HCT116 (cell line): ENCODE results near the gene CGB5. TPM values are rescaled to one million over a fixed set of nuclear protein-coding genes. Genes with fewer than 3 reads are reported as not detected.
A peak's percentile ranks its signal among the peaks of the same experiment; 100 is the strongest.

Experiments
- ATAC-seq: fragments of 200-7000 bp; cut with Tn5 transposase; 2 replicates; pipeline ENCODE4 v1.9.1; 2020; ENCODE audit warnings: mild to moderate bottlenecking, moderate library complexity
- BruUV-seq: library from RNA; stranded (reverse); fragments of 400-500 nt; replicated peaks from 2 replicates; lab custom pipeline; 2021; lab: Mats Ljungman, UMichigan
- CTCF ChIA-PET: fragments of 300-600 bp; sonication (Branson Sonifier 250); formaldehyde crosslinking; loops from one replicate; lab custom pipeline; 2021; ENCODE audit warnings: antibody characterized with exemption; lab: Charles Lee
- POLR2A ChIA-PET: fragments of 300-600, 350-600 bp; sonication (Branson Sonifier 250); formaldehyde crosslinking; loops from one replicate; lab custom pipeline; 2021; ENCODE audit warnings: antibody characterized with exemption; lab: Charles Lee
- RAD21 ChIA-PET, 2 experiments: fragments of 300-600 bp; sonication (Branson Sonifier 250); formaldehyde crosslinking; loops; one replicate each; lab custom pipeline; 2023; ENCODE audit warnings: low total read pairs in 2 of 2; ENCODE audit not compliant: uncharacterized antibody in 2 of 2, unreplicated experiment in 2 of 2, low non-redundant PET in 1 of 2; lab: Charles Lee
- DNase-seq: peaks from one replicate; pipeline ENCODE4 v3.0.0-alpha.2; 2010; ENCODE audit warnings: low read depth, low spot score
- H2AFZ ChIP-seq: fragments of 200-600 bp; shearing (Covaris generic), sonication (generic); 2 replicates; pipeline ENCODE4 v1.6.1; 2017; ENCODE audit warnings: low read depth, mixed run types, mixed read lengths, antibody characterized with exemption, low read length; ENCODE audit not compliant: poor library complexity, severe bottlenecking
- H3K27ac ChIP-seq: 2 replicates; pipeline ENCODE4 v1.5.1; 2012; ENCODE audit warnings: low read depth, low read length
- H3K27me3 ChIP-seq: fragments of 200-600 bp; sonication (generic); 2 replicates; pipeline ENCODE4 v1.6.1; 2016; ENCODE audit warnings: mixed run types, low read length, mixed read lengths; ENCODE audit not compliant: insufficient read depth
- H3K36me3 ChIP-seq, 2 experiments: fragments of 200-500 bp in 1 of 2; fragments of 200-600 bp in 1 of 2; sonication (Bioruptor generic) in 1 of 2; sonication (generic) in 1 of 2; 2 replicates each; pipeline versions ENCODE4 v1.5.1 to v1.6.1; 2014 to 2016; ENCODE audit warnings: low read length in 2 of 2, inconsistent platforms in 1 of 2, mixed read lengths in 1 of 2, mixed run types in 1 of 2; ENCODE audit not compliant: insufficient read depth in 2 of 2, control insufficient read depth in 1 of 2
- H3K4me1 ChIP-seq, 2 experiments: fragments of 200-600 bp in 1 of 2; sonication (generic) in 1 of 2; 2 replicates each; pipeline versions ENCODE4 v1.5.1 to v1.6.1; 2012 to 2017; ENCODE audit warnings: low read length in 2 of 2, inconsistent platforms in 1 of 2, mild to moderate bottlenecking in 1 of 2, mixed read lengths in 1 of 2, mixed run types in 1 of 2, moderate library complexity in 1 of 2; ENCODE audit not compliant: insufficient read depth in 2 of 2, control insufficient read depth in 1 of 2
- H3K4me2 ChIP-seq: fragments of 200-600 bp; sonication (generic); 2 replicates; pipeline ENCODE4 v1.6.1; 2017; ENCODE audit warnings: mixed run types, low read length, mixed read lengths
- H3K4me3 ChIP-seq, 2 experiments: fragments of 200-600 bp in 1 of 2; sonication (generic) in 1 of 2; replicated peaks in 1 of 2; 2 replicates each; pipeline ENCODE4 v1.5.1; 2011 to 2016; ENCODE audit warnings: low read length in 2 of 2, control low read depth in 1 of 2, low read depth in 1 of 2, mild to moderate bottlenecking in 1 of 2, mixed read lengths in 1 of 2, mixed run types in 1 of 2
- H3K79me2 ChIP-seq: fragments of 200-600 bp; sonication (generic); 2 replicates; pipeline ENCODE4 v1.6.1; 2017; ENCODE audit warnings: mild to moderate bottlenecking, mixed run types, low read length, moderate library complexity, mixed read lengths; ENCODE audit not compliant: insufficient read depth
- H3K9ac ChIP-seq: fragments of 200-600 bp; sonication (generic); 2 replicates; pipeline ENCODE4 v1.6.1; 2016; ENCODE audit warnings: low read length, mixed read lengths
- H3K9me2 ChIP-seq: fragments of 200-600 bp; sonication (generic), shearing (Covaris generic); 2 replicates; pipeline ENCODE4 v1.6.1; 2017; ENCODE audit warnings: mixed run types, mild to moderate bottlenecking, moderate library complexity; ENCODE audit not compliant: insufficient read depth
- H3K9me3 ChIP-seq, 2 experiments: fragments of 200-500 bp in 1 of 2; fragments of 200-600 bp in 1 of 2; sonication (Bioruptor generic) in 1 of 2; sonication (generic) in 1 of 2; 2 replicates each; pipeline ENCODE4 v1.6.1; 2014 to 2017; ENCODE audit warnings: low read length in 2 of 2, mixed read lengths in 2 of 2, inconsistent platforms in 1 of 2, low read depth in 1 of 2, mild to moderate bottlenecking in 1 of 2, mixed run types in 1 of 2, moderate library complexity in 1 of 2; ENCODE audit not compliant: control insufficient read depth in 1 of 2, insufficient read depth in 1 of 2
- H4K20me1 ChIP-seq: fragments of 200-600 bp; sonication (generic), shearing (Covaris generic); 2 replicates; pipeline ENCODE4 v1.6.1; 2017; ENCODE audit warnings: mixed run types, mild to moderate bottlenecking, moderate library complexity; ENCODE audit not compliant: insufficient read depth
- CTCF ChIP-seq, 3 experiments: fragments of 200-600 bp in 1 of 3; sonication (generic) in 1 of 3; IDR thresholded peaks in 2 of 3; conservative IDR thresholded peaks in 1 of 3; 2 replicates each; pipeline ENCODE4 v1.5.1; 2012 to 2017; ENCODE audit warnings: low read depth in 2 of 3, low read length in 2 of 3, antibody characterized with exemption in 1 of 3, borderline replicate concordance in 1 of 3, control low read depth in 1 of 3, mild to moderate bottlenecking in 1 of 3, mixed read lengths in 1 of 3, mixed run types in 1 of 3, moderate library complexity in 1 of 3; ENCODE audit not compliant: insufficient read depth in 1 of 3
- EGR1 ChIP-seq: IDR thresholded peaks from 2 replicates; pipeline ENCODE4 v1.6.1; 2012; ENCODE audit warnings: low read depth
- ELF1 ChIP-seq: IDR thresholded peaks from 2 replicates; pipeline ENCODE4 v1.6.1; 2012; ENCODE audit warnings: low read depth, borderline replicate concordance
- EZH2 ChIP-seq: fragments of 200-600 bp; sonication (generic); IDR thresholded peaks from 2 replicates; pipeline ENCODE4 v1.6.1; 2017; ENCODE audit warnings: antibody characterized with exemption, mixed run types
- EZH2phosphoT487 ChIP-seq: fragments of 200-600 bp; IDR thresholded peaks from 2 replicates; pipeline ENCODE4 v1.6.1; 2018; ENCODE audit warnings: antibody characterized with exemption, borderline replicate concordance
- FOSL1 ChIP-seq: IDR thresholded peaks from 2 replicates; pipeline ENCODE4 v1.6.1; 2012; ENCODE audit warnings: low read depth
- JUND ChIP-seq: IDR thresholded peaks from 2 replicates; pipeline ENCODE4 v1.6.1; 2012
- MAX ChIP-seq: IDR thresholded peaks from 2 replicates; pipeline ENCODE4 v1.6.1; 2012
- POLR2A ChIP-seq: IDR thresholded peaks from 2 replicates; pipeline ENCODE4 v1.7.0; 2011; ENCODE audit warnings: borderline replicate concordance; ENCODE audit not compliant: insufficient read depth, insufficient read length; ENCODE audit errors: extremely low read depth
- REST ChIP-seq: IDR thresholded peaks from 2 replicates; pipeline ENCODE4 v1.6.1; 2012; ENCODE audit warnings: low read depth
- SIN3A ChIP-seq: IDR thresholded peaks from 2 replicates; pipeline ENCODE4 v1.6.1; 2012; ENCODE audit warnings: low read depth
- YY1 ChIP-seq: IDR thresholded peaks from 2 replicates; pipeline ENCODE4 v1.6.1; 2011; ENCODE audit warnings: low read length, low read depth, moderate library complexity, mild to moderate bottlenecking; ENCODE audit not compliant: insufficient replicate concordance; ENCODE audit errors: extremely low read depth
- ZFX ChIP-seq: fragments of 450-650 bp; IDR thresholded peaks from 2 replicates; pipeline ENCODE4 v1.6.1; 2017
- intact Hi-C: fragments of 100-400 bp; cut with micrococcal nuclease; formaldehyde crosslinking; loops from 2 replicates; pipeline ENCODE4 v1.10.0; 2022
- total RNA-seq: library from RNA; stranded (reverse); gene quantifications from one replicate; pipeline ENCODE4 v1.2.1, GENCODE V29; 2021; ENCODE audit not compliant: unreplicated experiment

The CGB5 gene
- total RNA-seq, 1 experiment from 2014 or later = not detected

- peaks cover 36 to 86% of the 10 kb centered on the region in 2 experiments for H3K4me1 ChIP-seq
- ChIA-PET CTCF (interaction anchor here (1.0 to 1.5 kb wide), 2 partner anchors 13 to 30 kb away, joined by 3 to 6 read pairs; no protein-coding TSS in a partner anchor), POLR2A (interaction anchor here (0.5 kb wide), 1 partner anchor 67 kb away, joined by 4 read pairs; the partner anchor contains the start of gene RUVBL2), RAD21 (no interaction called here)
- no peaks in the 10 kb centered on the region for H3K27me3 ChIP-seq
- no peaks in the 10 kb centered on the region for H4K20me1 ChIP-seq
- no peak overlapping the region for H2AFZ ChIP-seq
- H3K79me2 ChIP-seq = no peaks in the 10 kb centered on the region; the same call in 1 of the 2 replicates
- no peak for ATAC-seq
- H3K9ac ChIP-seq = peak overlapping the region; percentile 14; the same call in 1 of the 2 replicates
- no peak overlapping the region for H3K27ac ChIP-seq
- DNase-seq = no peak
- H3K36me3 ChIP-seq = no peaks in the 10 kb centered on the region
- H3K9me2 ChIP-seq = no peaks in the 10 kb centered on the region
- intact Hi-C loops = no loop called here
- no peaks in the 10 kb centered on the region for H3K9me3 ChIP-seq
- no TSS peak for BruUV-seq
- TF ChIP-seq FOSL1 (no peak), POLR2A (no peak), MAX (no peak), EGR1 (no peak), ZFX (no peak), ELF1 (no peak), YY1 (no peak), EZH2 (no peak)
- peak overlapping the region; percentile 47 for H3K4me2 ChIP-seq
- no peak overlapping the region for H3K4me3 ChIP-seq
These were observed 17.4 kb downstream of the CGB5 start for GRCh38 chr19:49061000-49061399.

GRCh38 chr19:49061445-49061844 lies 17.8 kb downstream of the CGB5 start:
- no TSS peak for BruUV-seq
- Histone ChIP-seq H3K27ac (no peak overlapping the region), H3K4me3 (no peak overlapping the region), H3K27me3 (no peaks in the 10 kb centered on the region), H4K20me1 (no peaks in the 10 kb centered on the region), H3K79me2 (no peaks in the 10 kb centered on the region; the same call in 1 of the 2 replicates), H3K9me2 (no peaks in the 10 kb centered on the region), H3K4me2 (no peak overlapping the region), H3K36me3 (no peaks in the 10 kb centered on the region), H3K9ac (no peak overlapping the region), H3K4me1 (peaks cover 36 to 88% of the 10 kb centered on the region in 2 experiments), H2AFZ (no peak overlapping the region), H3K9me3 (no peaks in the 10 kb centered on the region)
- ChIA-PET CTCF (interaction anchor here (1.5 kb wide), 1 partner anchor 13 kb away, joined by 6 read pairs; no protein-coding TSS in a partner anchor), POLR2A (no interaction called here), RAD21 (no interaction called here)
- ATAC-seq = no peak
- no peak for DNase-seq
- intact Hi-C loops = no loop called here
- TF ChIP-seq EGR1 (no peak), SIN3A (no peak), REST (no peak), CTCF (IDR thresholded peaks at IDR 0.05 in 2 of 3, conservative IDR thresholded peaks at IDR 0.05 in 1 of 3; ENCODE audit: borderline replicate concordance in 1 of 3, insufficient read depth in 1 of 3, low read depth in 2 of 3, low read length in 2 of 3) (no peak), ZFX (no peak), EZH2 (no peak), MAX (no peak), JUND (no peak), EZH2phosphoT487 (no peak)
